ENCODE results near the gene ETHE1. TPM values are rescaled to one million over a fixed set of nuclear protein-coding genes. Genes with fewer than 3 reads are reported as not detected.

Gene ETHE1
- polyA plus RNA-seq, 3 donors, result 71.2 to 135 (median 111) TPM

GRCh38 chr19:43504426-43505185 lies 22.4 kb downstream of the ETHE1 start, which contains the start of gene PHLDB3:
Gene PHLDB3, minus strand, starts transcription at chr19:43504746. Its CDS starts 628 bp downstream, at chr19:43504118.
- Mint-ChIP-seq H3K4me3 (peak within 1 kb of the TSS; percentile 96 to 97), H3K27ac (peak within 1 kb of the TSS; percentile 82 to 96 (median 91)), H3K9me3 (no peaks in the 10 kb centered on the region), H3K36me3 (peaks cover 29 to 52% of the 10 kb centered on the region in 2 donors), H3K4me1 (peaks cover 22% of the 10 kb centered on the region), H3K27me3 (ENCODE audit: low read depth in 3 of 3) (peaks cover 2 to 9% (median 5%) of the 10 kb centered on the region in 3 donors)
- intact Hi-C loops (cut with micrococcal nuclease), result loop anchor here (1.0 to 5.0 kb wide), 2 partner anchors 41 to 57 kb away; no protein-coding TSS in a partner anchor
- peak within 1 kb of the TSS; percentile 68 to 74 for H3K27ac ChIP-seq (ENCODE audit: low read depth in 1 of 2, low read length in 2 of 2)
- H3K9me3 ChIP-seq (replicated peaks in 1 of 2; ENCODE audit: control insufficient read depth in 1 of 2, insufficient read depth in 1 of 2, low read length in 2 of 2), result no peaks in the 10 kb centered on the region
- DNase-seq, result peak in 1 of 3 donors; percentile 19
- peaks cover 19 to 32% of the 10 kb centered on the region in 2 donors for H3K36me3 ChIP-seq (replicated peaks in 1 of 2; ENCODE audit: control insufficient read depth in 1 of 2, insufficient read depth in 2 of 2, low read length in 2 of 2)
- TF ChIP-seq CTCF (IDR thresholded peaks at IDR 0.05), result no peak
- peak within 1 kb of the TSS; percentile 96 for H3K4me2 ChIP-seq (replicated peaks; ENCODE audit: extremely low read depth, low read length, poor library complexity, severe bottlenecking)
- H4K20me1 ChIP-seq (ENCODE audit: insufficient read depth, low read length), result no peaks in the 10 kb centered on the region
- peak within 1 kb of the TSS; percentile 87 for H2AFZ ChIP-seq (ENCODE audit: insufficient read depth, low read depth, low read length, poor library complexity, severe bottlenecking)
- no peaks in the 10 kb centered on the region for H3K79me2 ChIP-seq (ENCODE audit: insufficient read depth, low read length)
- peak within 1 kb of the TSS; percentile 76 for H3K9ac ChIP-seq (ENCODE audit: insufficient read depth, low read length, poor library complexity, severe bottlenecking)
- H3K4me3 ChIP-seq (replicated peaks in 1 of 3; ENCODE audit: low read depth in 2 of 3, low read length in 3 of 3), result peak within 1 kb of the TSS; percentile 58 to 89 (median 73)
- peaks cover 18 to 28% of the 10 kb centered on the region in 2 donors for H3K4me1 ChIP-seq (ENCODE audit: control insufficient read depth in 1 of 2, insufficient read depth in 2 of 2, low read length in 2 of 2)
- H3K27me3 ChIP-seq (ENCODE audit: control insufficient read depth in 2 of 2, insufficient read depth in 2 of 2, low read length in 2 of 2), result no peaks in the 10 kb centered on the region
- WGBS (ENCODE audit: insufficient coverage), result 0% methylated on average over 24 of the region's 42 CpGs

- intact Hi-C loops (cut with micrococcal nuclease), result loop anchor here in 1 of 2 donors (1.0 kb wide), 1 partner anchor 40 kb away; no protein-coding TSS in a partner anchor
- H3K4me1 ChIP-seq (ENCODE audit: control insufficient read depth in 1 of 2, insufficient read depth in 2 of 2, low read length in 2 of 2), result peaks cover 18 to 28% of the 10 kb centered on the region in 2 donors
- peak; percentile 88 to 94 (median 92) for DNase-seq
- no peaks in the 10 kb centered on the region for H3K9me3 ChIP-seq (replicated peaks in 1 of 2; ENCODE audit: control insufficient read depth in 1 of 2, insufficient read depth in 1 of 2, low read length in 2 of 2)
- peak overlapping the region; percentile 96 for H3K4me2 ChIP-seq (replicated peaks; ENCODE audit: extremely low read depth, low read length, poor library complexity, severe bottlenecking)
- H3K27ac Mint-ChIP-seq, result peak overlapping the region; percentile 82 to 96 (median 91)
- peaks cover 2 to 9% (median 5%) of the 10 kb centered on the region in 3 donors for H3K27me3 Mint-ChIP-seq (ENCODE audit: low read depth in 3 of 3)
- no peaks in the 10 kb centered on the region for H3K79me2 ChIP-seq (ENCODE audit: insufficient read depth, low read length)
- peak overlapping the region; percentile 96 to 97 for H3K4me3 Mint-ChIP-seq
- no peaks in the 10 kb centered on the region for H4K20me1 ChIP-seq (ENCODE audit: insufficient read depth, low read length)
- WGBS (ENCODE audit: insufficient coverage), result under 1% methylated on average over 57 of the region's 64 CpGs
- H2AFZ ChIP-seq (ENCODE audit: insufficient read depth, low read depth, low read length, poor library complexity, severe bottlenecking), result peak overlapping the region; percentile 87
- TF ChIP-seq CTCF (IDR thresholded peaks at IDR 0.05), result no peak
- peaks cover 27 to 53% of the 10 kb centered on the region in 2 donors for H3K36me3 Mint-ChIP-seq
- H3K4me3 ChIP-seq (replicated peaks in 1 of 3; ENCODE audit: low read depth in 2 of 3, low read length in 3 of 3), result peak overlapping the region; percentile 58 to 89 (median 73)
- H3K27ac ChIP-seq (ENCODE audit: low read depth in 1 of 2, low read length in 2 of 2), result peak overlapping the region; percentile 68 to 74
- no peaks in the 10 kb centered on the region for H3K27me3 ChIP-seq (ENCODE audit: control insufficient read depth in 2 of 2, insufficient read depth in 2 of 2, low read length in 2 of 2)
- H3K9me3 Mint-ChIP-seq, result no peaks in the 10 kb centered on the region
- H3K36me3 ChIP-seq (replicated peaks in 1 of 2; ENCODE audit: control insufficient read depth in 1 of 2, insufficient read depth in 2 of 2, low read length in 2 of 2), result peaks cover 14 to 26% of the 10 kb centered on the region in 2 donors
- peaks cover 22% of the 10 kb centered on the region for H3K4me1 Mint-ChIP-seq
- peak overlapping the region; percentile 76 for H3K9ac ChIP-seq (ENCODE audit: insufficient read depth, low read length, poor library complexity, severe bottlenecking)
Measured at GRCh38 chr19:43503501-43504425, 23.2 kb downstream of the ETHE1 start.

Measured in CD14-positive monocyte (primary cell).